ENCODE results near the gene CACNA1C. TPM values are rescaled to one million over a fixed set of nuclear protein-coding genes. Genes with fewer than 3 reads are reported as not detected.

CACNA1C gene
- total and polyA plus RNA-seq, 2 donors (not counting 1 experiment from before 2014, with no cell fraction given), result 0.01 to 0.02 TPM

DNA sequence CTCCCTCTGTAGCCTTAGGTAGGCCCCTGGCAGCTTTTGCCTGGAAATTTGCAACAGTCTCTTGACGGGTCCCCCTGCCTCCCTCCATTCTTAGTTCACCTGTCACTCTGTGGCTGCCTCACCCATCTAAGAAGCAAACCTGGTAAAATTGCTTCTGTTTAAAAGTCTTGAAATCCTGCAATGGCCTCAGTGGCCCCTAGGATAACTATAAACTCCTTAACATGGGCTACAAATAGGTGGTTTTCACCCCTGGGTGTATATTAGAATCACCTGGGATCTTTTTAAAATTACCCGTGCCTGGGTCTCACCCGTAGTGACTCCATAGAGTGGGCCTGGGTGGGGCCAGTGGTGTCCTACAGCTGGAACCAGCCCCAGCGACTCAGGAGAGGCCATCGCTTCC, 332.7 kb downstream of the CACNA1C start:
- WGBS (ENCODE audit: insufficient coverage), result 100% methylated on average over 1 of the region's 5 CpGs
- Histone ChIP-seq H3K9ac (ENCODE audit: low read length) (no peak overlapping the region), H3K79me2 (ENCODE audit: control insufficient read depth, insufficient read depth, low read length) (no peaks in the 10 kb centered on the region), H3K27me3 (replicated peaks in 1 of 4; ENCODE audit: control extremely low read depth in 1 of 4, control insufficient read depth in 3 of 4, insufficient read depth in 4 of 4, low read length in 3 of 4) (no peaks in the 10 kb centered on the region), H3K4me3 (ENCODE audit: control extremely low read depth in 1 of 5, extremely low read depth in 1 of 5, insufficient read depth in 1 of 5, low read depth in 2 of 5, low read length in 4 of 5) (no peak overlapping the region), H3K27ac (ENCODE audit: low read length in 2 of 2) (no peak overlapping the region), H2AFZ (ENCODE audit: insufficient read depth, low read depth, low read length, poor library complexity, severe bottlenecking) (no peak overlapping the region), H3K36me3 (replicated peaks in 1 of 2; ENCODE audit: control extremely low read depth in 1 of 2, control insufficient read depth in 1 of 2, extremely low read depth in 1 of 2, insufficient read depth in 2 of 2, low read length in 1 of 2) (no peaks in the 10 kb centered on the region), H4K20me1 (ENCODE audit: control insufficient read depth, insufficient read depth, low read length, poor library complexity, severe bottlenecking) (no peaks in the 10 kb centered on the region), H3K4me2 (replicated peaks; ENCODE audit: low read depth, low read length, poor library complexity, severe bottlenecking) (no peak overlapping the region), H3K9me3 (ENCODE audit: control extremely low read depth in 1 of 3, control insufficient read depth in 2 of 3, insufficient read depth in 1 of 3, low read length in 2 of 3) (no peaks in the 10 kb centered on the region), H3K4me1 (ENCODE audit: control insufficient read depth in 2 of 2, insufficient read depth in 2 of 2, low read length in 2 of 2) (no peaks in the 10 kb centered on the region)
- no peak overlapping the region for H3K4me3 Mint-ChIP-seq
- ChIA-PET CTCF (no interaction called here), POLR2A (no interaction called here)
- no peaks in the 10 kb centered on the region for H3K4me1 Mint-ChIP-seq
- no peak for TF ChIP-seq EZH2 (IDR thresholded peaks at IDR 0.05; ENCODE audit: borderline replicate concordance, insufficient read depth, low read depth, low read length, poor library complexity, severe bottlenecking)
- TF ChIP-seq, protein P1, sequence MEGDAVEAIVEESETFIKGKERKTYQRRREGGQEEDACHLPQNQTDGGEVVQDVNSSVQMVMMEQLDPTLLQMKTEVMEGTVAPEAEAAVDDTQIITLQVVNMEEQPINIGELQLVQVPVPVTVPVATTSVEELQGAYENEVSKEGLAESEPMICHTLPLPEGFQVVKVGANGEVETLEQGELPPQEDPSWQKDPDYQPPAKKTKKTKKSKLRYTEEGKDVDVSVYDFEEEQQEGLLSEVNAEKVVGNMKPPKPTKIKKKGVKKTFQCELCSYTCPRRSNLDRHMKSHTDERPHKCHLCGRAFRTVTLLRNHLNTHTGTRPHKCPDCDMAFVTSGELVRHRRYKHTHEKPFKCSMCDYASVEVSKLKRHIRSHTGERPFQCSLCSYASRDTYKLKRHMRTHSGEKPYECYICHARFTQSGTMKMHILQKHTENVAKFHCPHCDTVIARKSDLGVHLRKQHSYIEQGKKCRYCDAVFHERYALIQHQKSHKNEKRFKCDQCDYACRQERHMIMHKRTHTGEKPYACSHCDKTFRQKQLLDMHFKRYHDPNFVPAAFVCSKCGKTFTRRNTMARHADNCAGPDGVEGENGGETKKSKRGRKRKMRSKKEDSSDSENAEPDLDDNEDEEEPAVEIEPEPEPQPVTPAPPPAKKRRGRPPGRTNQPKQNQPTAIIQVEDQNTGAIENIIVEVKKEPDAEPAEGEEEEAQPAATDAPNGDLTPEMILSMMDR (IDR thresholded peaks at IDR 0.05), result no peak
- no peaks in the 10 kb centered on the region for H3K9me3 Mint-ChIP-seq (ENCODE audit: insufficient read depth)
- intact Hi-C loops (cut with micrococcal nuclease), result no loop called here
- H3K27ac Mint-ChIP-seq, result no peak overlapping the region
- no peak for ATAC-seq (ENCODE audit: low read depth)
- H3K27me3 Mint-ChIP-seq, result peaks cover 3% of the 10 kb centered on the region
- no peak for DNase-seq

DNA sequence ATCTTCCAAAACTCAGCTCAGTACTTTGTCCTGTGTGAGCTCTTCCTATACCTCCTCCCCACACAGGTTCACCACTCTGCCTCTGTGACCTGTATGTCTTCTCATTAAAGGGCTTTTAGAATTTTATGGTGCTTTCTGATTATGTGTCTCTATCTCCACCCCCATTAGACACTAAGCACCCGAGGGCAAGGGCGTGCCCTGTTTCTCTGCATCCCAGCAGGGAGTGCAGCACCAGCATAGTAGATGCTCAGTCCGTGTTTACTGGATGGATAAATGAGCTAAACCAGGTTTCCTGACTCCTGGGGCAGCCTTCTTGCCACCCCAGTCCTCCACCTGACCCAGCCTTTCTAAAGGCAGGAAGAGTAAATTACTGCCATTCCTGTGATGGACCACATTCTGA, 333.8 kb downstream of the CACNA1C start:
- Histone ChIP-seq H3K9me3 (ENCODE audit: control extremely low read depth in 1 of 3, control insufficient read depth in 2 of 3, insufficient read depth in 1 of 3, low read length in 2 of 3) (no peaks in the 10 kb centered on the region), H2AFZ (ENCODE audit: insufficient read depth, low read depth, low read length, poor library complexity, severe bottlenecking) (no peak overlapping the region), H3K4me3 (ENCODE audit: control extremely low read depth in 1 of 5, extremely low read depth in 1 of 5, insufficient read depth in 1 of 5, low read depth in 2 of 5, low read length in 4 of 5) (no peak overlapping the region), H3K27ac (ENCODE audit: low read length in 2 of 2) (no peak overlapping the region), H3K27me3 (replicated peaks in 1 of 4; ENCODE audit: control extremely low read depth in 1 of 4, control insufficient read depth in 3 of 4, insufficient read depth in 4 of 4, low read length in 3 of 4) (no peaks in the 10 kb centered on the region), H3K79me2 (ENCODE audit: control insufficient read depth, insufficient read depth, low read length) (no peaks in the 10 kb centered on the region), H3K9ac (ENCODE audit: low read length) (no peak overlapping the region), H3K36me3 (replicated peaks in 1 of 2; ENCODE audit: control extremely low read depth in 1 of 2, control insufficient read depth in 1 of 2, extremely low read depth in 1 of 2, insufficient read depth in 2 of 2, low read length in 1 of 2) (no peaks in the 10 kb centered on the region), H3K4me1 (ENCODE audit: control insufficient read depth in 2 of 2, insufficient read depth in 2 of 2, low read length in 2 of 2) (no peaks in the 10 kb centered on the region), H3K4me2 (replicated peaks; ENCODE audit: low read depth, low read length, poor library complexity, severe bottlenecking) (no peak overlapping the region), H4K20me1 (ENCODE audit: control insufficient read depth, insufficient read depth, low read length, poor library complexity, severe bottlenecking) (no peaks in the 10 kb centered on the region)
- H3K27ac Mint-ChIP-seq, result no peak overlapping the region
- DNase-seq, result no peak
- H3K4me1 Mint-ChIP-seq, result no peaks in the 10 kb centered on the region
- ChIA-PET POLR2A (no interaction called here), CTCF (interaction anchor here (0.5 kb wide), 1 partner anchor 29 kb away, joined by 3 read pairs; no protein-coding TSS in a partner anchor)
- 50% methylated on average over 1 of the region's 3 CpGs for WGBS (ENCODE audit: insufficient coverage)
- no peak for ATAC-seq (ENCODE audit: low read depth)
- intact Hi-C loops (cut with micrococcal nuclease), result no loop called here
- peaks cover 3% of the 10 kb centered on the region for H3K27me3 Mint-ChIP-seq
- no peak overlapping the region for H3K4me3 Mint-ChIP-seq
- no peaks in the 10 kb centered on the region for H3K9me3 Mint-ChIP-seq (ENCODE audit: insufficient read depth)
- TF ChIP-seq, protein P1 (IDR thresholded peaks at IDR 0.05), result no peak
- TF ChIP-seq EZH2 (IDR thresholded peaks at IDR 0.05; ENCODE audit: borderline replicate concordance, insufficient read depth, low read depth, low read length, poor library complexity, severe bottlenecking), result no peak

Measured in B cell (primary cell).